NCI-H146 (cell line): ENCODE results near the gene DSCAML1.
A peak's percentile ranks its signal among the peaks of the same experiment; 100 is the strongest.

Source experiments
- DNase-seq: peaks from one replicate; lab custom pipeline; 2025; lab: John Stamatoyannopoulos, UW

The DSCAML1 gene

GRCh38 chr11:117634756-117635603, 162.0 kb downstream of the DSCAML1 start:
- no peak for DNase-seq

DNA sequence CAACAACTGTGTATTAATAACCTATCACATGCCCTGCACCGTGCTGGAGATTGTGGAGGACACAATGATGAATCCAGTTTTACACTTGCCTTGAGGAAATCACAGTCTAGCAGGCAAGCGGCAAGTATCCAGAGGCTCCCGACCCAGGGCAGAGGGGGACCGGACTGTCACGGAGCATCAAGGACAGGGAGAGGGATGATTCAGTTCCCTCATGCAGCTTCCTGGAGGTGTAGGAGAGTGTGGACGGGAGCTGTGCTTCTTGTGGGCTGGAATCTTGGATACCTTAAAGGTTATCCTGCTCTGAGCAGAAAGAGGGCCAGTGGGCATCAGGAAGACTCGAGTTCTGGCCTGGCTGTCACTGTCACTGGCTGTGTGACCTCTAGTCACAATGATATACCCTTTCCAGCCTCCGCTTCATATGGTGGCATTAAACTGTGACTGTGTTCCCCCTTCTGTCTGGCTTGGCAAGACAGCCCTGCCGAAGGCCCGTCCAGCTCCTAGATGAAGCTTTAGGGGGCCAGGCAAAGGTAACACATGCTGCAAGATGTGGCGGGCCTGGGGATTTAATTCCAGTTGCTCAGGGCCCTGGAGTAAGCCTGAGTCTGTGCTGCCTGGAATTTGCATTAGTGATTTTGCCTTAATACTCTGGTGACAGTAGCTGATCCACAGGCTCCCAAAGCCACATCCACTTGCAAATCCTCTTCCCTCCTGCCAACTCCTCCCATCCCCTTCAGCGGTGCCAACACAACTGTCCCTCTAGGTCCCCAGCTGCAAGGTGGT, 162.8 kb downstream of the DSCAML1 start:
- DNase-seq: no peak

DNA sequence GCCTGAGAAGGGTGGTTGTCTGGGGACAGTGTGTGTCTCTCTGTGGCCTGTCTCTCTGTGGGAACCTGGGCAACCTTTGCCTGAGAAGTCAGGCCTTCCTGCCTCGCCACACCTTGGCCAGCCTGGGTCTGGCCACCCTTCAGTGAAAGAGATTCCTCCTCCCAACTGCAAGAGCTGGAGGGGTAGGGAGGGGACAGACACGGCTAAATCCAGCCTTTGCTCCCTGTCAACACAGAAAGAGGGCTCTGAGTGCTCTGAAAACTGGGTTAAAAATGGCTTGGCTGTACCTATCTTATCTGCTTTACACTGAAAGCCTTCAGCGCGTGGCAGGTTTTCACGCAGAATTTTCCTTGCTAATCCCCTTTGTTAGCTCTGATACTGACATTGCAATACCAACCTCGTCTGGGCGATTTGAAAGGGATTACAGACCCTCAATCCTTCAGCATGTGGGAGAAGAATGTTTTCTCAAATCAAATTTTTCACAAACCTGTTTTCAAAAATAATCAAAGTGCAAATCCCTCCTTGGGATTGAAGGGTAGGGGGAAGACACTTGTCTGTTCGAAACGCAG, 163.7 kb downstream of the DSCAML1 start:
- no peak for DNase-seq

DNA sequence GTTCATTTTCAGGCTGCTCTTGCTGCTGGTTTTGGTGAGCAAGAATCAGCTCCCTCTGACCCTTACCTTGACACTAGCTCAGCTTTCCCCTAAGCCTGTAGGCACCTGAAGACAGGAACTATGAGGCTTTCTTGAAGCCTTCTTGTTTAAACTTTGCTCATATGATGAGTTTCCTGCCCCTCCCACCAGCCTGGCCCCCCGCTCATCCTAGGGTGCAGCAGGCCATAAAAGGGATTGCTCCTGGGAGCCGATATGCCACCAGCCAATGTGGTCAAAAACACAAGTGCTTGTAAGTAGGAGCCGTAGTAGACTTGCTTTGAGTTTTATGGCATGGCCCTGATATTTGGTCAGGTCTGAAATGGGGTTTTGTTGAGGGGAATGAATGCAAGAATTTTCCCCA, 164.7 kb downstream of the DSCAML1 start:
- no peak for DNase-seq

- no peak for DNase-seq
Measured at GRCh38 chr11:117631336-117632140, 165.5 kb downstream of the DSCAML1 start.

- DNase-seq: no peak
Measured at GRCh38 chr11:117629891-117630538, 167.0 kb downstream of the DSCAML1 start.

DNA sequence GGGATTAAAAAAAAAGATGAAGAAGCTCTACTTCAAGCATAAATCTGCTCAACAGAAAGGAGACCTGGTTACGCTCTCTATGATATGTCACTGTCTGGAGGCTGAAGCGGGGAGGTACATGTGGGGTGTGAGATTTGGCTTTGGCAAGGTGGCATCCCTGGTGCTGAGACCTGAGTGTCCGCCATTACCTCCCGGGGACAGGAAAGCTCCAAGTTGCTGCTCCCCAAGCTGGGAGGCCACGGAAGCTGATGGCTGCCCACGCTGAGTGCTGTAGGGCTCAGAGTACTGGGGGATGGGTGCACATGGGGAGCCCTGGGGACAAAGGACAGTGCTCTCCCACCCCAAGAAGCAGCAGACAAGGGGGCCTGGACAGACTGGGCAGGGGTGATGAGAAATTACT, 167.9 kb downstream of the DSCAML1 start:
- DNase-seq: no peak

DNA sequence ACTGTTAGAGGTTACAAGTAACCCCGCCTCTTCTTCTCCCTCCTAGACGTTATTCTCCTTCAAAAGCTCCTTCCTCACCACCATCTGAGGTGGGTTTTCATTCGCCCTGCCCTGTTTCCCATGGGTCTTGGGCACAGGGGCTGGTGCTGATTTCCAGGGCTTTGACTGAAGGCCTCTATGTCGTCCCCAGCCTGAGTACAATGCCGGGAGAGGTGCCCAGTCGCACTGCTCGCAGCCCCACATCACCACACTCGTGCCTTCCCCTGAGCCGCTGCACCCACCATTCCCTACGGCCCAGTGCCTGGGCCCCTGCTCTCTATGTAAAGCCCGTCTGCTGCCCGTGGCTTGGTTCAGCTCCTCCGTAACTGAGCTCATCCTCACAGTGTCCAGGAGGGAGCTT, 169.8 kb downstream of the DSCAML1 start:
- DNase-seq: no peak

DNA sequence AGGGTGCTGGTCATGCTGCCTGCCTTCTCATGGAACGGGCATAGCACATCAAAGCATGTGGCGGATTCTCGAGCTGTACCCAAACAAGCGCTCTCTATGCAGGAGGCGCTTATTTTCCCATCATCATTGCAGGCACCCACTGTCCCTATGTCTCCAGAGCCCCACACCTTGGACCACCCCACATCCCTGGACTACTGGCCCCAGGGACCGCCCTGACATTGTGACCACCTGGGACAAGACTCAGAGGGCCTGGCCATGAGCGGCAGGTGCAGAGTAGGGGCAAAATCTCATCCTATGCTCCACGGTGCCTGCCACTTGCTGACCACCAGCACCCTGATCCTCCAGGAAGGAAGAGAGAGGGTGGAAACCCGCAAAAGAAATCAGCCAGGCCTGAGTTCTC, 170.4 kb downstream of the DSCAML1 start:
- no peak for DNase-seq

DNA sequence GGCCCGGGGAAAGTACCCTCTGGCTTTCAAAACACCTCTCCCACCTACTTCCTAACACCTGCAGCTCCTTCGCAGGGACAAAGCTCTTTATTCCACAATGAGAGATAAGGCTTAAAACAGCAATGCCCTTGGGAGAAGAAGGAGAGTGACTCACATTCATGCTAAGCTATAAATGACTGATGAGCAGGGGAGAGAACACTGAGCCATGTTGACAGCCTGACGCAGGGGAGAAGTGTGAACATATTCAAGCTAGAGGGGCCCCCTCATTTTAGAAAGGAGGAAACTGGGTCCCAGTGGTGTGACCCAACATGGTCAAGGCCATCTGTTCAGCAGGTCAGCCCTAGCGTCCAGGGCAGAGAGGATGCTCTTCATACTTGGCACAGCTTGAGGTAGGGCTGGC, 171.8 kb downstream of the DSCAML1 start:
- DNase-seq: peak; percentile 30

DNA sequence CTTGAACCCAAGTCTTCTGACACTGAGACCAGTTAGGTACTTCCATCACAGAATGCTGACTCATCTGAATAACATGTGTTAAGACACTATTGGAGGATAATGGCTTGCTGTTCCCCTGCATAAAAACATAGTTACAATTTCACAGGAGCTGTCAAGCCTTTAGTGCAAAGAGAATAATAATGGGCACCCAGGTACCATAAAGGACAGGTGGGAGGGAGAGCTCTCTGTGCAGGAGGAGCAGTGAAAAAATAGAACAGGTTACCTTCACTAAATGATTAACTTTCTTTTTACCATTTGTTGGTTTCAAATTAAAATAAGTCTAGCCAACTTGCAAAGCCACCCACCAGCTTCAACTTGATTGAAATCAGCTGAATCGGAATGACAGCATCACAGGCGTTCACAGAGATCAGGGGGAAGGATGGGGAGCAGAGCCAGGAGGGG, 173.2 kb downstream of the DSCAML1 start:
- DNase-seq: no peak

GRCh38 chr11:117621226-117621625, 175.8 kb downstream of the DSCAML1 start:
- no peak for DNase-seq

DNA sequence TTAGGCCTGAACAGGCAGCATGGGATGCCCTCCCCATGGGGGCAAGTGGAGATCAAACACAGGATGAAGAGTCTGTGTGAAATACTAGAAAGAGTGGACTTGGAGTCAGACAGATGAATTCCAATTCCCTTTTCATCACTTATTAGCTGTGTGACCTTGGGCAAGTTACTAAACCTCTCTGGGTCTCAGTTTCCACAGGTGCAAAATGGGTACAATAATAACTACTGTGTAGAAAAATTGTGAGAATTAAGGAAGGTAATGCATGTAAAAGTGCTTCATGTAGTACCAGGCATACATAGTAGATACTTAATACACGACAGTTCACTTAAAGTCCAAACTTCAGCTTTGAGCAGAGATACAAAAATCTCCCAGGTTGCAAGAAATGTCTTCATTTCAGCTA, 176.4 kb downstream of the DSCAML1 start:
- no peak for DNase-seq

GRCh38 chr11:117620086-117620485, 176.9 kb downstream of the DSCAML1 start:
- DNase-seq: peak; percentile 24

DNA sequence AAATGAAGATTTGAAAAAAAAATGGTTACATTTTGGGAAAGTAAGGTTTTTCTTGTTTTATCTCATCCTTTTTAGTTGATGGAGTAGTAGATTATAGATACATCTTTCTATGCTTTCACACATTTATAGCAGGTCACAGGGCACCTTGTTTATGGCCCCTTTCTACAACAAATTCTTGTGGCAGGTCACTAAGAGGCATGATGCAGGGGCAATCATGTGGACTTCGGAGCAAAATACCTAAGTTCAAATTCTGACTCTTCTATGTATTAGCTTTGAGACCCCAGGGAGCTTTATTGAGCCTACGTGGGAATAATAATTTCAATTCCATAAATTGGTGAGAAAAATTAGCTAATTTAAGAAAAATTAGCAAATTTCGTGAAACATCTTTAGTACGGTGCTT, 177.4 kb downstream of the DSCAML1 start:
- DNase-seq: no peak

DNA sequence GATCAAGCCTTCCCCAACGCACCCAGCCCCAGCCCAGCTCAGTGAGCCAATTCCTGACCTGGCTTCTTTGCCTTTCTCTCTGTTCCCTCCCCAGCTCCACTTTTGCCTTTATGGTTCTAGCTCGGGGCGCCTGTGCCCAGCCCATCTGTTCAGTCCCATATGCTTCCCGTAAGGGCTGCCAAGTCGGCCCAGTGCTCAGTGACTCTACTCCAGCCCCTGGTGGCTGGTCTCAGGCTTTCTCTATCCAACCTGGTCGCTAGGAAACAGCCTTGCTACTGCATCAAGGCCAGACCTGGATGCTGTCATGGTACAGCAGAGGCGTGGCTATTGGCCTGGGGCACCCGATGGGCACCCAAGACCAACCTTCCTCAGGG, 178.0 kb downstream of the DSCAML1 start:
- peak; percentile 32 for DNase-seq

- no peak for DNase-seq
Measured at GRCh38 chr11:117618302-117618981, 178.6 kb downstream of the DSCAML1 start.

- no peak for DNase-seq
Measured at GRCh38 chr11:117616979-117617378, 180.0 kb downstream of the DSCAML1 start.

GRCh38 chr11:117614728-117615127, 182.3 kb downstream of the DSCAML1 start:
- no peak for DNase-seq

DNA sequence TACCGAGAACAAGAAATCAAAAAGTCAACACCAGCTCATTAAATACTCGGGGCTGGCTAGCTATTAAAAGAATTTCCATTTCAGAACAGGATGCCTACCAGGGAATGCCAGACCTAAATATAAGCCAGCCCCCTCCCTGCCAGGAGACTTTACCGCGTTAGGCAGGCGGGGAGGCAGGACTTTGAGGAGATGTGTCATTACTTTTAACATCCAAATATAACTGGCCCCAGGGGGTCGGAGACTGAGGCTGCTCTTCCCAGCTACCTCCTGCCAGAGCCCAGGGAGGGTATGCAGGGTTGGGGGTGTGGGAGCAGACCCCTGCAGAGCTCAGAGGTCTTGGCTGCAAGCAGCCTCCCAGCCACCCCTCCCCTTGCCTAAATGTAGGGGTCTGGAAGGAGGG, 183.5 kb downstream of the DSCAML1 start:
- peak; percentile 31 for DNase-seq

- DNase-seq: no peak
Measured at GRCh38 chr11:117612177-117612576, 184.8 kb downstream of the DSCAML1 start.
